Mammary epithelial cell (primary cell): ENCODE data around the gene BCR.

Source experiments
- EZH2 ChIP-seq: IDR thresholded peaks from 2 replicates; pipeline ENCODE4 v1.6.1; 2012; ENCODE audit warnings: low read length, inconsistent platforms, borderline replicate concordance
- TF ChIP-seq, protein P1 (sequence below), 2 donors: IDR thresholded peaks in 1 of 2; conservative IDR thresholded peaks in 1 of 2; 2 replicates each; pipeline ENCODE4 v1.5.1; 2011 to 2012; ENCODE audit warnings: inconsistent platforms in 2 of 2, low read length in 2 of 2, mild to moderate bottlenecking in 2 of 2, control low read depth in 1 of 2, low read depth in 1 of 2; ENCODE audit not compliant: insufficient read depth in 1 of 2; ENCODE audit errors: extremely low read depth in 1 of 2

DNA sequence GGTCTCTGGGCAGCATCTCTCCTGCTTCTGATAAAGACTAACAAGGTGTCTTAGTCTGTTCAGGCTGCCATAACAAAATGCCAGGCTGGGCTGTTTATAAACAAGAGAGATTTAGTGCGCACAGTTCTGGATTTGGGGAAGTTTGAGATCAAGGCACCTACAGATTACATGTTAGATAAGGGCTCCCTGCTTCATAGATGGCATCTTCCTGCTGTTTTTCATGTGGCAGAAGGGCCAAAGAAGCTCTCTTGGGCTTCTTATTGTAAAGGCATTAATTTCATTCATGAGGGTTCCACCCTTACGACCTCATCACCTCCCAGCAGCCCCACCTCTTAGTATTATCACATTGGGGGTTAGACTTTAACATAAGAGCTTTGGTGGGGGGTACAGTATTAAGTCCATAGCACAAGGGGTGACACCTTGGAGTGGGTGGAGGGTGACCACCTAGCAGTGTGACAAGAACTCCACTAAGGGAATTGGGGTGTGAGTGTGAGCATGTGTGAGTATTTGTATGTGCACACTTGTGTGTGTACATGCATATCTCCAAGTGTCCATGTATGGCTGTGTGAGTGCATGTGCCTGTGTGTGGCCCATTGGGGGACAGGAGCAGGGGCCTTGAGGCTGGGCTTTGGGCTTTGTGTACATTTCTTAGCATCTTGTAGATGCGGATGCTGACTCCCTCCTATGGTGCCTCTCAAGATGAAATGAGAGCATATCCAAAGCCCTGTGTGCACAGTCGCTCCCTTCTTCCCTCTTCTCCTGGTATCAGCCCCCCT, 42.7 kb downstream of the BCR start:
- TF ChIP-seq, protein P1, sequence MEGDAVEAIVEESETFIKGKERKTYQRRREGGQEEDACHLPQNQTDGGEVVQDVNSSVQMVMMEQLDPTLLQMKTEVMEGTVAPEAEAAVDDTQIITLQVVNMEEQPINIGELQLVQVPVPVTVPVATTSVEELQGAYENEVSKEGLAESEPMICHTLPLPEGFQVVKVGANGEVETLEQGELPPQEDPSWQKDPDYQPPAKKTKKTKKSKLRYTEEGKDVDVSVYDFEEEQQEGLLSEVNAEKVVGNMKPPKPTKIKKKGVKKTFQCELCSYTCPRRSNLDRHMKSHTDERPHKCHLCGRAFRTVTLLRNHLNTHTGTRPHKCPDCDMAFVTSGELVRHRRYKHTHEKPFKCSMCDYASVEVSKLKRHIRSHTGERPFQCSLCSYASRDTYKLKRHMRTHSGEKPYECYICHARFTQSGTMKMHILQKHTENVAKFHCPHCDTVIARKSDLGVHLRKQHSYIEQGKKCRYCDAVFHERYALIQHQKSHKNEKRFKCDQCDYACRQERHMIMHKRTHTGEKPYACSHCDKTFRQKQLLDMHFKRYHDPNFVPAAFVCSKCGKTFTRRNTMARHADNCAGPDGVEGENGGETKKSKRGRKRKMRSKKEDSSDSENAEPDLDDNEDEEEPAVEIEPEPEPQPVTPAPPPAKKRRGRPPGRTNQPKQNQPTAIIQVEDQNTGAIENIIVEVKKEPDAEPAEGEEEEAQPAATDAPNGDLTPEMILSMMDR (conservative IDR thresholded peaks at IDR 0.05 in 1 of 2, IDR thresholded peaks at IDR 0.05 in 1 of 2; ENCODE audit: extremely low read depth in 1 of 2, insufficient read depth in 1 of 2, low read depth in 1 of 2, low read length in 2 of 2) = no peak
- no peak for TF ChIP-seq EZH2
